ENCODE data around the gene SGMS2. TPM values are rescaled to one million over a fixed set of nuclear protein-coding genes. Genes with fewer than 3 reads are reported as not detected.
A peak's percentile ranks its signal among the peaks of the same experiment; 100 is the strongest.

Gene SGMS2
- total and polyA plus RNA-seq, 4 donors: 10.0 to 124 (median 46.4) TPM

GRCh38 chr4:107814758-107815157 lies 10.0 kb upstream of the SGMS2 start:
- ATAC-seq (ENCODE audit: insufficient read depth, low FRiP score) (no peak), DNase-seq (no peak)
- H3K27ac ChIP-seq (ENCODE audit: low read depth in 1 of 2, low read length in 1 of 2): no peak overlapping the region
- H3K36me3 ChIP-seq (ENCODE audit: control insufficient read depth in 4 of 4, insufficient read depth in 4 of 4, low read length in 4 of 4): no peaks in the 10 kb centered on the region
- no peaks in the 10 kb centered on the region for H3K9me3 ChIP-seq (ENCODE audit: control insufficient read depth in 4 of 4, insufficient read depth in 3 of 4, low read length in 3 of 4)
- 77 to 79% methylated on average over 1 of the region's 1 CpG for WGBS, 2 donors
- H3K4me1 ChIP-seq (ENCODE audit: control insufficient read depth in 5 of 5, insufficient read depth in 5 of 5, low read length in 5 of 5): no peaks in the 10 kb centered on the region
- no peak overlapping the region for H3K4me3 ChIP-seq
- no peaks in the 10 kb centered on the region for H3K27me3 ChIP-seq (ENCODE audit: control insufficient read depth in 3 of 3, insufficient read depth in 3 of 3, low read length in 2 of 3)
- H3K9ac ChIP-seq (ENCODE audit: insufficient read depth in 1 of 2, low read length in 2 of 2): no peak overlapping the region
- TF ChIP-seq, protein P1, sequence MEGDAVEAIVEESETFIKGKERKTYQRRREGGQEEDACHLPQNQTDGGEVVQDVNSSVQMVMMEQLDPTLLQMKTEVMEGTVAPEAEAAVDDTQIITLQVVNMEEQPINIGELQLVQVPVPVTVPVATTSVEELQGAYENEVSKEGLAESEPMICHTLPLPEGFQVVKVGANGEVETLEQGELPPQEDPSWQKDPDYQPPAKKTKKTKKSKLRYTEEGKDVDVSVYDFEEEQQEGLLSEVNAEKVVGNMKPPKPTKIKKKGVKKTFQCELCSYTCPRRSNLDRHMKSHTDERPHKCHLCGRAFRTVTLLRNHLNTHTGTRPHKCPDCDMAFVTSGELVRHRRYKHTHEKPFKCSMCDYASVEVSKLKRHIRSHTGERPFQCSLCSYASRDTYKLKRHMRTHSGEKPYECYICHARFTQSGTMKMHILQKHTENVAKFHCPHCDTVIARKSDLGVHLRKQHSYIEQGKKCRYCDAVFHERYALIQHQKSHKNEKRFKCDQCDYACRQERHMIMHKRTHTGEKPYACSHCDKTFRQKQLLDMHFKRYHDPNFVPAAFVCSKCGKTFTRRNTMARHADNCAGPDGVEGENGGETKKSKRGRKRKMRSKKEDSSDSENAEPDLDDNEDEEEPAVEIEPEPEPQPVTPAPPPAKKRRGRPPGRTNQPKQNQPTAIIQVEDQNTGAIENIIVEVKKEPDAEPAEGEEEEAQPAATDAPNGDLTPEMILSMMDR (IDR thresholded peaks at IDR 0.05; ENCODE audit: control extremely low read depth, extremely low read depth): no peak

GRCh38 chr4:107815158-107815557 lies 9.6 kb upstream of the SGMS2 start:
- Histone ChIP-seq H3K36me3 (ENCODE audit: control insufficient read depth in 4 of 4, insufficient read depth in 4 of 4, low read length in 4 of 4) (no peaks in the 10 kb centered on the region), H3K4me1 (ENCODE audit: control insufficient read depth in 5 of 5, insufficient read depth in 5 of 5, low read length in 5 of 5) (no peaks in the 10 kb centered on the region), H3K27me3 (ENCODE audit: control insufficient read depth in 3 of 3, insufficient read depth in 3 of 3, low read length in 2 of 3) (no peaks in the 10 kb centered on the region), H3K4me3 (no peak overlapping the region), H3K9me3 (ENCODE audit: control insufficient read depth in 4 of 4, insufficient read depth in 3 of 4, low read length in 3 of 4) (no peaks in the 10 kb centered on the region), H3K9ac (ENCODE audit: insufficient read depth in 1 of 2, low read length in 2 of 2) (no peak overlapping the region), H3K27ac (ENCODE audit: low read depth in 1 of 2, low read length in 1 of 2) (no peak overlapping the region)
- ATAC-seq (ENCODE audit: insufficient read depth, low FRiP score) (no peak), DNase-seq (no peak)
- WGBS, 2 donors: 0 to 14% methylated on average over 1 of the region's 1 CpG
- TF ChIP-seq, protein P1 (IDR thresholded peaks at IDR 0.05; ENCODE audit: control extremely low read depth, extremely low read depth): no peak

DNA sequence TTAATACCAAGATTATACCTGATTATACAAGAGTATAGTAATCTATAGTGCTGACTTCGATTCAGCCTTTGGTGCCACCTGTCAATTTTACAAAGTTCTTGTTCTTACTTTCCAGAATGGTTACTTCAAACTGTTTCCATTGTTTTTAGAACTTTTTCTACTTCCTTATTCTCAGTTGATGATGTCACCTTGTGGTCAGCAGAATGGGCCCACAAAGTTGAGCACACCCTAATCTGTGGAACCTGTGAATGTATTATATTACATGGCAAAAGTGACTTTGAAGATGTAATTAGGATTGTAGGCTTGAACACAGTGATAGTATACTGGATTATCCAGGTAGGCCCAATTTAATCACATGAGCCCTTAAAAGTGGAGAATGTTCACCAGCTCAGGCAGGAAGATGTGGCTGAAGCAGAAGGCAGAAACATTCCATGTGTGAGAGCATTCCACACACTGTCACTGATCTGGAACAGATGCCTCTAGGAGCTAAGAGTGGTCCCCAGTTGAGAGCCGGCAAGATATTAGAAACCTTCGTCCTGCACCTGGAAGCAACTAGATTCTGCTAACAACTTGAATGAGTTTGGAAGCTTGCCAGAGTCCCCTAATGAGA lies 6.3 kb upstream of the SGMS2 start:
- TF ChIP-seq, protein P1 (IDR thresholded peaks at IDR 0.05; ENCODE audit: control extremely low read depth, extremely low read depth): no peak
- H3K4me1 ChIP-seq (ENCODE audit: control insufficient read depth in 5 of 5, insufficient read depth in 5 of 5, low read length in 5 of 5): no peaks in the 10 kb centered on the region
- 88% methylated on average over 3 of the region's 3 CpGs for WGBS, 2 donors
- H3K36me3 ChIP-seq (ENCODE audit: control insufficient read depth in 4 of 4, insufficient read depth in 4 of 4, low read length in 4 of 4): no peaks in the 10 kb centered on the region
- ATAC-seq (ENCODE audit: insufficient read depth, low FRiP score) (peak; percentile 47), DNase-seq (no peak)
- no peak overlapping the region for H3K9ac ChIP-seq (ENCODE audit: insufficient read depth in 1 of 2, low read length in 2 of 2)
- no peaks in the 10 kb centered on the region for H3K9me3 ChIP-seq (ENCODE audit: control insufficient read depth in 4 of 4, insufficient read depth in 3 of 4, low read length in 3 of 4)
- no peak overlapping the region for H3K27ac ChIP-seq (ENCODE audit: low read depth in 1 of 2, low read length in 1 of 2)
- H3K27me3 ChIP-seq (ENCODE audit: control insufficient read depth in 3 of 3, insufficient read depth in 3 of 3, low read length in 2 of 3): peaks cover 0 to 3% (median 2%) of the 10 kb centered on the region in 3 donors
- H3K4me3 ChIP-seq: no peak overlapping the region

DNA sequence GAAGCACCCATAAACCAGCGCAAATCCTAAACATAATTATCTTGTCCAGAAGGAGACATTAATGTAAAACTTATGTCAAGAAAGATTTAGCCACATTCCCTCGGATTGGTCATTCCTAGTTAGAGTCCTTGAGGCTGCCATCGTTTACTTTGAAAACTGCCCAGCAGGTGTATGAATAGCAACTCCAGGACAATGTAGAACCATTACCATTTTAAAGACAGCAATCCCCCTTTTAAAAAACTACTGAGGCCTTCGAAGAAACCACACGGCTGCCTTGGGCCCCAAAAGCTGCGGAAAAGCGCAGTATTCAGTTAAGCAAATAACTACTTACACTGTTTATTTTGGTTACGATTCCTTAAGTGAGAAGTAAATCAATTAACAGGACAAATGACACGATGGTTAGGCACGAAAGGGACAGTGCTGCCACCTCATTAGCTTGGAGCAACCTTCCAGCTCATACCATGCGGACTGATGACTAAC lies 822 bp upstream of the SGMS2 start:
- no peaks in the 10 kb centered on the region for H3K36me3 ChIP-seq (ENCODE audit: control insufficient read depth in 4 of 4, insufficient read depth in 4 of 4, low read length in 4 of 4)
- peaks cover 0 to 15% (median 0%) of the 10 kb centered on the region in 5 donors for H3K4me1 ChIP-seq (ENCODE audit: control insufficient read depth in 5 of 5, insufficient read depth in 5 of 5, low read length in 5 of 5)
- 46 to 55% methylated on average over 11 of the region's 11 CpGs for WGBS, 2 donors
- TF ChIP-seq, protein P1 (IDR thresholded peaks at IDR 0.05; ENCODE audit: control extremely low read depth, extremely low read depth): no peak
- ATAC-seq (ENCODE audit: insufficient read depth, low FRiP score) (no peak), DNase-seq (no peak)
- no peaks in the 10 kb centered on the region for H3K9me3 ChIP-seq (ENCODE audit: control insufficient read depth in 4 of 4, insufficient read depth in 3 of 4, low read length in 3 of 4)
- H3K4me3 ChIP-seq: no peak overlapping the region
- H3K27me3 ChIP-seq (ENCODE audit: control insufficient read depth in 3 of 3, insufficient read depth in 3 of 3, low read length in 2 of 3): peaks cover 0 to 25% (median 23%) of the 10 kb centered on the region in 3 donors
- peak overlapping the region; percentile 86 to 97 for H3K27ac ChIP-seq (ENCODE audit: low read depth in 1 of 2, low read length in 1 of 2)
- peak overlapping the region; percentile 67 to 73 for H3K9ac ChIP-seq (ENCODE audit: insufficient read depth in 1 of 2, low read length in 2 of 2)

Data from lung (tissue), 12 donors.